ENCODE results near the gene LCN1. TPM values are rescaled to one million over a fixed set of nuclear protein-coding genes. Genes with fewer than 3 reads are reported as not detected.

The LCN1 gene
- total RNA-seq, 1 experiment from 2014 or later: not detected

- H3K14ac ChIP-seq (ENCODE audit: insufficient read depth, low read length): no peak overlapping the region
- no peak overlapping the region for H2BK15ac ChIP-seq (ENCODE audit: low read depth, low read length)
- H3K9me3 ChIP-seq (ENCODE audit: control insufficient read depth, low read depth, low read length): no peaks in the 10 kb centered on the region
- H3K79me2 ChIP-seq (ENCODE audit: insufficient read depth, low read length): no peaks in the 10 kb centered on the region
- H3K27ac ChIP-seq (ENCODE audit: insufficient read length, low read depth, low read length): no peak overlapping the region
- H3K9ac ChIP-seq (ENCODE audit: extremely low read depth, insufficient read length, low read length): no peak overlapping the region
- Mint-ChIP-seq H3K27ac (no peak overlapping the region), H3K4me3 (no peak overlapping the region), H3K36me3 (ENCODE audit: insufficient read depth in 1 of 3, low read depth in 3 of 3) (no peaks in the 10 kb centered on the region), H3K4me1 (peaks cover 3% of the 10 kb centered on the region in 2 experiments; a peak in 2 of 4 replicates), H3K9me3 (peaks cover 0 to 3% of the 10 kb centered on the region in 2 experiments; a peak in 1 of 5 replicates), H3K27me3 (ENCODE audit: low read depth) (no peaks in the 10 kb centered on the region)
- no peaks in the 10 kb centered on the region for H3K4me1 ChIP-seq (ENCODE audit: insufficient read depth, low read length)
- no peak overlapping the region for H2AK5ac ChIP-seq (ENCODE audit: insufficient read length, low read length)
- H3K56ac ChIP-seq (ENCODE audit: insufficient read length, low read depth, low read length): no peak overlapping the region
- no peak overlapping the region for H4K5ac ChIP-seq (ENCODE audit: insufficient read length, low read depth, low read length)
- H3K23ac ChIP-seq (ENCODE audit: insufficient read length, low read depth, low read length): no peak overlapping the region
- H3K23me2 ChIP-seq (ENCODE audit: insufficient read length, low read depth, low read length, poor library complexity, severe bottlenecking): no peaks in the 10 kb centered on the region
- no peak overlapping the region for H2BK5ac ChIP-seq (ENCODE audit: insufficient read length, low read length)
- H3K18ac ChIP-seq (ENCODE audit: insufficient read length, low read depth, low read length): no peak overlapping the region
- no peak overlapping the region for H2BK120ac ChIP-seq (ENCODE audit: low read depth, low read length, poor library complexity, severe bottlenecking)
- H4K8ac ChIP-seq (replicated peaks; ENCODE audit: insufficient read length, low read depth, low read length): no peak overlapping the region
- H4K20me1 ChIP-seq (ENCODE audit: control insufficient read depth, insufficient read depth, insufficient read length): no peaks in the 10 kb centered on the region
- H2AFZ ChIP-seq (ENCODE audit: low read length): no peak overlapping the region
- DNase-seq: no peak
- no peak overlapping the region for H2BK20ac ChIP-seq (ENCODE audit: low read depth, low read length, poor library complexity, severe bottlenecking)
- TF ChIP-seq CTCF (conservative IDR thresholded peaks at IDR 0.05): no peak
- no peak overlapping the region for H3K4ac ChIP-seq (ENCODE audit: low read depth, low read length)
- H3K27me3 ChIP-seq (ENCODE audit: insufficient read depth, low read length): no peaks in the 10 kb centered on the region
- WGBS (ENCODE audit: extremely low coverage, insufficient read length, low lambda C conversion rate): no CpG with 5 or more reads among the region's 17 CpGs
- H3T11ph ChIP-seq (ENCODE audit: low read length): no peak overlapping the region
- no peak overlapping the region for H2BK12ac ChIP-seq (ENCODE audit: insufficient read length, low read depth, low read length)
- no peak overlapping the region for H4K91ac ChIP-seq (ENCODE audit: insufficient read length, low read depth, low read length)
- H3K79me1 ChIP-seq (ENCODE audit: insufficient read depth, low read depth, low read length, poor library complexity, severe bottlenecking): no peaks in the 10 kb centered on the region
- H3K4me2 ChIP-seq (ENCODE audit: insufficient read depth, insufficient read length, low read length): no peak overlapping the region
Measured at GRCh38 chr9:135550344-135550918, 29.2 kb downstream of the LCN1 start.
